ENCODE measurements around the gene HORMAD2.

HORMAD2 gene

DNA sequence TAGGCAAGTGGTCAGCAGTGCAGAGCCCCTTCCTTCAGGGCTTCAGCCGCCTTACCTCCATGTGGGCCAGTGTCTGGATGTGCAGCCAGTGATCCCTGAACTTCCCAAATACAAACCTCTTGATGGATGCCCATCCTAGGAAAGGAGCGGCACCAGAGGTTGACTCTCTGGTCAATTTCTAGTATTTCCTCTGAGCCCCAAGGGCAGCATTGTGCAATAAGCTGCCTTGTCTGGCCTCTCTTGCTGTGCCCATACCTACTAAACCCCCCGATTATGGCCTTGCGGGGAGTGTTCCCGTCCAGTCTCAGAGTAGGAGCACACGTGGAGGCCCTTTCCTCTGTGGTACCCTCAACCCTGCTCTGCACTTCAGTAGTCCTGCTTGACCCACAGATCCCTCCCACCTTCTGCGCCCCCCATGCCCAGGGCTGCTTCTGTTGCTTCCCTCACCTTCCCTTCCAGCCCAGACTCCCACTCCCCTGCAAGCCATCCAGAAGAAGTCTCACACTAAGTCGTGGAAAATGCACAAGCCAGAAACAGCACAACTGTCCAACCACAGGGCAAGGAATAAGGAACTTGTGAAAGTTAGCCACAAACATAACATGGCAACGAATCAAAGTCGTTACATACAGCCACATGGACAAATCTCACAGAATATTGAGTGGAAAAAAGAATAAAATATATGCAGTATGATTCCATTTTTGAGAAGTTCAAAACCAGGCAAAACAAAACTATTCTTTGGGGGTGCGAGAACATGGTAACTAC is 39.6 kb upstream of the HORMAD2 start:
- no peak overlapping the region for H3K4me3 ChIP-seq (ENCODE audit: low read depth, low read length)
- no peak for TF ChIP-seq CTCF (IDR thresholded peaks at IDR 0.05; ENCODE audit: low read depth, low read length)

- no peak for TF ChIP-seq CTCF (IDR thresholded peaks at IDR 0.05; ENCODE audit: low read depth, low read length)
- no peak overlapping the region for H3K4me3 ChIP-seq (ENCODE audit: low read depth, low read length)
Measured at GRCh38 chr22:30041475-30041874, 38.8 kb upstream of the HORMAD2 start.

GRCh38 chr22:30041881-30042280 is 38.4 kb upstream of the HORMAD2 start:
- no peak overlapping the region for H3K4me3 ChIP-seq (ENCODE audit: low read depth, low read length)
- no peak for TF ChIP-seq CTCF (IDR thresholded peaks at IDR 0.05; ENCODE audit: low read depth, low read length)

DNA sequence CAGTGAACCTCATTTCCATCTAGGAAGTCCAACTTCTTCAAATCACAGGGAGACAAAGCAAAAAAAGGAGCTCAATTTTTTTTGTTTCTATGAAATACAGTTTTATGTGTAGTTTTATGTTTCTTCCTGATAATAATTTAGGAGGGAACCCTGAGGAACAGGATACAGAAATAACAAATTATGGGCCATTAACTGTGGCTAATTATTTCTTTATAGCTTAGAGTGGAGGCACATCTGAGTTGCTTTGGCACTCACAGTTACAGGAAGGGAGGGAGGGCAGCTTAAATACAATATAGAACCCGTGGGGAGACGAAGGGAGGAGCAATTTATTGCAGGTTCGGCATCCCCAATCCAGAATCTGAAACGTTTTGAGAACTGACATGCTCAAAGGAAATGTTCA is 37.1 kb upstream of the HORMAD2 start:
- H3K4me3 ChIP-seq (ENCODE audit: low read depth, low read length): no peak overlapping the region
- no peak for TF ChIP-seq CTCF (IDR thresholded peaks at IDR 0.05; ENCODE audit: low read depth, low read length)

GRCh38 chr22:30044369-30044768 is 35.9 kb upstream of the HORMAD2 start:
- no peak overlapping the region for H3K4me3 ChIP-seq (ENCODE audit: low read depth, low read length)
- TF ChIP-seq CTCF (IDR thresholded peaks at IDR 0.05; ENCODE audit: low read depth, low read length): no peak

- H3K4me3 ChIP-seq (ENCODE audit: low read depth, low read length): no peak overlapping the region
- no peak for TF ChIP-seq CTCF (IDR thresholded peaks at IDR 0.05; ENCODE audit: low read depth, low read length)
Measured at GRCh38 chr22:30044881-30045493, 35.3 kb upstream of the HORMAD2 start.

GRCh38 chr22:30045494-30045887 is 34.8 kb upstream of the HORMAD2 start:
- H3K4me3 ChIP-seq (ENCODE audit: low read depth, low read length): no peak overlapping the region
- TF ChIP-seq CTCF (IDR thresholded peaks at IDR 0.05; ENCODE audit: low read depth, low read length): no peak

Data from WI38 (cell line).